Trophoblast cell (in vitro differentiated cells and primary cell): ENCODE measurements around the gene GSPT2.

ENCODE experiments used
- DNase-seq, 2 donors: peaks; one replicate each; pipeline ENCODE4 v3.0.0-alpha.2; 2016
- H2AFZ ChIP-seq: 2 replicates; pipeline ENCODE4 v1.6.1; 2013; ENCODE audit warnings: low read length, moderate library complexity, mild to moderate bottlenecking; ENCODE audit not compliant: insufficient read depth, poor library complexity
- H2AK5ac ChIP-seq: 2 replicates; pipeline ENCODE4 v1.6.1; 2013; ENCODE audit warnings: mild to moderate bottlenecking, low read length
- H2BK120ac ChIP-seq: 2 replicates; pipeline ENCODE4 v1.6.1; 2013; ENCODE audit warnings: low read length, mild to moderate bottlenecking, moderate library complexity; ENCODE audit not compliant: insufficient read depth, poor library complexity
- H2BK12ac ChIP-seq: 2 replicates; pipeline ENCODE4 v1.6.1; 2013; ENCODE audit warnings: mild to moderate bottlenecking, low read length, moderate library complexity
- H2BK5ac ChIP-seq: 2 replicates; pipeline ENCODE4 v1.6.1; 2013; ENCODE audit warnings: low read length, low read depth, moderate library complexity, mild to moderate bottlenecking; ENCODE audit not compliant: poor library complexity
- H3K14ac ChIP-seq: 2 replicates; pipeline ENCODE4 v1.6.1; 2013; ENCODE audit warnings: mild to moderate bottlenecking, low read length
- H3K18ac ChIP-seq: 2 replicates; pipeline ENCODE4 v1.6.1; 2013; ENCODE audit warnings: mild to moderate bottlenecking, low read length
- H3K23ac ChIP-seq: 2 replicates; pipeline ENCODE4 v1.6.1; 2013; ENCODE audit warnings: low read length
- H3K27ac ChIP-seq: 2 replicates; pipeline ENCODE4 v1.5.1; 2013; ENCODE audit warnings: low read depth, mild to moderate bottlenecking, inconsistent platforms, low read length, moderate library complexity
- H3K27me3 ChIP-seq: 2 replicates; pipeline ENCODE4 v1.6.1; 2013; ENCODE audit warnings: inconsistent platforms, mild to moderate bottlenecking, low read length, moderate library complexity; ENCODE audit not compliant: insufficient read depth
- H3K36me3 ChIP-seq, 2 experiments: 1 replicate in 1 of 2; 2 replicates in 1 of 2; pipeline ENCODE4 v1.6.1; 2013; ENCODE audit warnings: low read length in 2 of 2, mild to moderate bottlenecking in 2 of 2, moderate library complexity in 1 of 2; ENCODE audit not compliant: insufficient read depth in 2 of 2, control insufficient read depth in 1 of 2
- H3K4ac ChIP-seq: 2 replicates; pipeline ENCODE4 v1.6.1; 2013; ENCODE audit warnings: low read depth, mild to moderate bottlenecking, low read length, moderate library complexity
- H3K4me1 ChIP-seq, 2 experiments: 1 replicate in 1 of 2; 2 replicates in 1 of 2; pipeline ENCODE4 v1.6.1; 2013; ENCODE audit warnings: low read length in 2 of 2, mild to moderate bottlenecking in 2 of 2, moderate library complexity in 1 of 2; ENCODE audit not compliant: insufficient read depth in 2 of 2, control insufficient read depth in 1 of 2
- H3K4me2 ChIP-seq: 2 replicates; pipeline ENCODE4 v1.6.1; 2013; ENCODE audit warnings: inconsistent platforms, mild to moderate bottlenecking, low read length, moderate library complexity
- H3K4me3 ChIP-seq: 2 replicates; pipeline ENCODE4 v1.5.1; 2013; ENCODE audit warnings: mild to moderate bottlenecking, low read depth, low read length, inconsistent platforms
- H3K79me1 ChIP-seq: one replicate; pipeline ENCODE4 v1.6.1; 2013; ENCODE audit warnings: low read length
- H3K79me2 ChIP-seq: 2 replicates; pipeline ENCODE4 v1.6.1; 2013; ENCODE audit warnings: low read length, mild to moderate bottlenecking; ENCODE audit not compliant: control insufficient read depth, insufficient read depth, poor library complexity
- H3K9ac ChIP-seq: 2 replicates; pipeline ENCODE4 v1.6.1; 2013; ENCODE audit warnings: mild to moderate bottlenecking, low read length
- H3K9me3 ChIP-seq: 2 replicates; pipeline ENCODE4 v1.6.1; 2013; ENCODE audit warnings: low read depth, mild to moderate bottlenecking, control low read depth, inconsistent platforms, low read length; ENCODE audit not compliant: insufficient read depth
- H4K12ac ChIP-seq: 2 replicates; pipeline ENCODE4 v1.6.1; 2013; ENCODE audit warnings: low read depth, mild to moderate bottlenecking, low read length, moderate library complexity
- H4K8ac ChIP-seq: 2 replicates; pipeline ENCODE4 v1.6.1; 2013; ENCODE audit warnings: low read depth, mild to moderate bottlenecking, low read length, moderate library complexity
- H4K91ac ChIP-seq: one replicate; pipeline ENCODE4 v1.6.1; 2013; ENCODE audit warnings: low read depth, mild to moderate bottlenecking, low read length, moderate library complexity
- WGBS: extraction: QIAGEN DNeasy Blood & Tissue Kit; methylation state at CpG from one replicate; pipeline ENCODE4 v1.1.7; 2013; ENCODE audit warnings: missing lambda C conversion rate; ENCODE audit not compliant: insufficient read length, insufficient coverage; ENCODE audit errors: extremely low coverage; 5-methylcytosine and 5-hydroxymethylcytosine counted together

The GSPT2 gene

DNA sequence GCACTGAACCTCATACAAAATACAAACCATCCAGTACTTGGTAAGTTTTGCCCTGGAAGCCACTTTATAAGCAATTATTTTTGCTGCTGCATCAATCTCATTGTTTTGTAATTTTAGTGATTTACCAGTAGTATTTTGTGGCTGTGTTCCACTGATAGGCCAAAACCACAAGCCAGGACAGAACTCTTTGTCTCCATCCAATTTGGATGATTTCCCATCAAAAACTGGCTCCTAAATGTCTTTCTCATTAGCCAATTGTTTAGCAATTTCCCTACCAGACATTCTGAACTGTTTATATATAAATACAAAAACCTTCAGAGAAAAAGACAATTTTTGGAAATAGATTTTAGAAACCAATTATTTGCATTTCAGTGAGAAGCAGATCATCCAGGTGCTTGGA, 4.4 kb downstream of the GSPT2 start:
- DNase-seq: no peak
- Histone ChIP-seq H2AFZ (no peak overlapping the region), H3K18ac (no peak overlapping the region), H3K79me1 (peaks cover 5% of the 10 kb centered on the region), H3K27me3 (no peaks in the 10 kb centered on the region), H3K36me3 (no peaks in the 10 kb centered on the region), H4K8ac (no peak overlapping the region), H3K79me2 (peaks cover 4% of the 10 kb centered on the region), H2BK120ac (no peak overlapping the region), H3K4me1 (no peaks in the 10 kb centered on the region), H2AK5ac (no peak overlapping the region), H3K4me3 (no peak overlapping the region), H2BK12ac (no peak overlapping the region), H3K23ac (no peak overlapping the region), H3K9me3 (no peaks in the 10 kb centered on the region), H3K27ac (no peak overlapping the region), H4K12ac (no peak overlapping the region), H3K9ac (no peak overlapping the region), H2BK5ac (no peak overlapping the region), H3K4ac (no peak overlapping the region), H3K14ac (no peak overlapping the region), H3K4me2 (no peak overlapping the region), H4K91ac (no peak overlapping the region)

DNA sequence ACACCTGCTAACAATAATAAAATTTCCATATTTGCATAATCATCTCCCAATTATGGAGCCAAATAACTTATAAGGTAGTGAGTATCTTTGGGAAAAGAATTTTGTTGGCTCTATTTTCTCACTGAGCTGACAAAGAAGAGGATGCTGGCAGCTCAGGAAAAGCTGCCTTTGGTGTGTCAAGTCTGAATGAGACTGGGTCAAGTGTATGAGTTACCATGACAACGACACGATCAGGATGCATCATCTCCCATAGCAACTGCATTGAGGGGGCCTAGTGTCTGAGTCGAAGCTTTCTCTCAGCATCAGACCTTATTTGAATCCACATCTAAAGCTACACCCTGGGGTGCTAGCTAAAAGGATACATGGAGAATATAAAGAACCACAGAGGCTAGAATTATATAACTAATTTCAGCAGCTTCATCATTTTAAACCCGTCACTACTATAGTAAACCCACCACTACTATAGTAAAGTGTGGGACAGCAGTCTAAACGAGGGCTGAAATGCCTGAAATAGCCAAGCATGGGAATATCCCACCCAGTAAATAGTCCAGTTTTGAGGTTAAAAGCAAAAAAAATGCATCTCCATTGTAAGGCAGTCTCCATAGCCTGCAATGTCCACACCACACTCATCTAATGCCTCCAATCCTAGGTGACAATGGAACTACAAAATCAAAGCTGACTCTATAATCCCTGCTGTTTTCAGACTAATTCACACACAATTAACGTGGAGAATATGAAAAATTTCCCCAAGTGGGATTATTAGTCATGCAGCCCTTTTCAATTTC, 16.0 kb downstream of the GSPT2 start:
- no peaks in the 10 kb centered on the region for H3K36me3 ChIP-seq
- WGBS: no CpG with 5 or more reads among the region's 6 CpGs
- H3K18ac ChIP-seq: no peak overlapping the region
- H3K4me2 ChIP-seq: no peak overlapping the region
- no peak overlapping the region for H3K14ac ChIP-seq
- H4K8ac ChIP-seq: no peak overlapping the region
- H3K9ac ChIP-seq: no peak overlapping the region
- DNase-seq: no peak
- H3K4me1 ChIP-seq: no peaks in the 10 kb centered on the region
- H4K12ac ChIP-seq: no peak overlapping the region
- H3K79me2 ChIP-seq: no peaks in the 10 kb centered on the region
- H2BK5ac ChIP-seq: no peak overlapping the region
- H4K91ac ChIP-seq: no peak overlapping the region
- no peak overlapping the region for H3K23ac ChIP-seq
- no peaks in the 10 kb centered on the region for H3K79me1 ChIP-seq
- H3K27me3 ChIP-seq: no peaks in the 10 kb centered on the region
- H3K4me3 ChIP-seq: no peak overlapping the region
- H2AK5ac ChIP-seq: no peak overlapping the region
- no peak overlapping the region for H2BK12ac ChIP-seq
- H3K9me3 ChIP-seq: no peaks in the 10 kb centered on the region
- H3K27ac ChIP-seq: no peak overlapping the region
- H2AFZ ChIP-seq: no peak overlapping the region
- no peak overlapping the region for H2BK120ac ChIP-seq
- no peak overlapping the region for H3K4ac ChIP-seq

DNA sequence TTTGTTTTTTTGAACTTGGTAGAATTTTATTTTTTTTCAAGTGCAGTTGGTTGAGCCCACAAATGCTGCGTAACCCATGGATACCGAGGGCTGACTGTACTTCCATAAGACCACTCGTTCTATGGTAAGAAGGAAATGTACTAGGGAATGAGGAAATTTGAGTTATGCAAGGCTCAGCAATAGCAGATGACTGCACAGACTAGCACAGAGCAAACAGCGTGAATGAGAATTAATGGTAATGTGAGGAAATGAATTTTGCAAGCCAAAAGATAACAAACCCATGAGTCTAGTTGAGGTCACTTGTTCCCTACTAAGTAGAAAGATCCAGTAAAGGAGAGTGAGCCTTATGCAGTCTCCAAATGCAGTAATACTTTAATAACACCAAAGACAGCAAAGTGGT, 17.4 kb downstream of the GSPT2 start:
- Histone ChIP-seq H3K14ac (no peak overlapping the region), H2BK5ac (no peak overlapping the region), H3K4me3 (no peak overlapping the region), H3K4ac (no peak overlapping the region), H3K4me1 (no peaks in the 10 kb centered on the region), H3K27ac (no peak overlapping the region), H2AK5ac (no peak overlapping the region), H4K91ac (no peak overlapping the region), H3K79me2 (no peaks in the 10 kb centered on the region), H3K23ac (no peak overlapping the region), H4K12ac (no peak overlapping the region), H2BK12ac (no peak overlapping the region), H2BK120ac (no peak overlapping the region), H3K27me3 (no peaks in the 10 kb centered on the region), H3K9ac (no peak overlapping the region), H4K8ac (no peak overlapping the region), H3K36me3 (no peaks in the 10 kb centered on the region), H3K9me3 (no peaks in the 10 kb centered on the region), H3K18ac (no peak overlapping the region), H3K79me1 (no peaks in the 10 kb centered on the region), H2AFZ (no peak overlapping the region), H3K4me2 (no peak overlapping the region)
- WGBS: no CpG with 5 or more reads among the region's 4 CpGs
- DNase-seq: no peak

DNA sequence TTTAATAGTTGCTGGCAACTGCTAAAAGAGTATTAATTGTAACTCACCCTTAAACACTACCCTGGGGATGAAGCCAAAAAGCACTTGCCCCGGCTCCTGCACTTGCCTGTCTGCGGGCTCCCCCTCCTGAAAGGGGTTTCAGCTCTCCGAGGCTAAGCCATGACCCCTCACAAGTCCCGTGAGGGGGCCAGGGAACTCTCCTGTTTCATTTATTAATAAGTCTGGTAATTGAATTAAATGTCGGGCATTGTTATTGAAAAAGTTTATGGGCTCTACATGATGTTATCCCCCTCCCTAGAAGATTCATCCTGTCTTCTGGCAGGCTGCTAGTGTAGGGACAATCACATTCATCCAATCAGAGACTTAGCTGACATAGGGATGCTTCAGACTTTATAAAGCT, 23.3 kb downstream of the GSPT2 start:
- Histone ChIP-seq H3K4me2 (no peak overlapping the region), H3K27me3 (no peaks in the 10 kb centered on the region), H3K79me1 (no peaks in the 10 kb centered on the region), H2BK120ac (no peak overlapping the region), H4K91ac (no peak overlapping the region), H3K23ac (no peak overlapping the region), H3K36me3 (no peaks in the 10 kb centered on the region), H3K4ac (no peak overlapping the region), H3K79me2 (no peaks in the 10 kb centered on the region), H2BK12ac (no peak overlapping the region), H2AFZ (no peak overlapping the region), H3K14ac (no peak overlapping the region), H4K8ac (no peak overlapping the region), H3K18ac (no peak overlapping the region), H3K9me3 (no peaks in the 10 kb centered on the region), H3K9ac (no peak overlapping the region), H4K12ac (no peak overlapping the region), H2BK5ac (no peak overlapping the region), H3K4me3 (no peak overlapping the region), H2AK5ac (no peak overlapping the region), H3K27ac (no peak overlapping the region), H3K4me1 (peaks cover 3 to 4% of the 10 kb centered on the region in 2 experiments)
- no CpG with 5 or more reads among the region's 5 CpGs for WGBS
- DNase-seq: no peak
